ENCODE measurements around the gene AARS1.

DNA sequence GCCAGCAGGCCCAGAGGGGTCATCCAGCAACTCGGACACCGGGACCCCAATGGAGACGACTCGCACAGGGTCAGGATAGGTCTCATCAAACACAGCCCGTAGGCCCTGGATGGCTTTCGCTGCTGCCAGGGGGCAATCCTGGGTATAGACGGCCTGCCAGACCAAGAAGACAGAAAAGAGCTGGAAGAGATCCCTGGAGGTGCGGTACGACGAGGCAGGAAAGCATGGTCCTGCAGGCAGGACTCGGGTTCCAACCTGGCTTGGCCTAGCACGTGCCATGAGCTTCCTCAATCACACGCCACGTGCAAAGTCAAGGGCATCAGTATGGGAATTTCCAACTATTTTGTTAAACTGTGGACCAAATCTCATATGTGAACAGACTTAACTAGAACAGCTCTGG lies 31.2 kb downstream of the AARS1 start:
- TF ChIP-seq, protein P1, sequence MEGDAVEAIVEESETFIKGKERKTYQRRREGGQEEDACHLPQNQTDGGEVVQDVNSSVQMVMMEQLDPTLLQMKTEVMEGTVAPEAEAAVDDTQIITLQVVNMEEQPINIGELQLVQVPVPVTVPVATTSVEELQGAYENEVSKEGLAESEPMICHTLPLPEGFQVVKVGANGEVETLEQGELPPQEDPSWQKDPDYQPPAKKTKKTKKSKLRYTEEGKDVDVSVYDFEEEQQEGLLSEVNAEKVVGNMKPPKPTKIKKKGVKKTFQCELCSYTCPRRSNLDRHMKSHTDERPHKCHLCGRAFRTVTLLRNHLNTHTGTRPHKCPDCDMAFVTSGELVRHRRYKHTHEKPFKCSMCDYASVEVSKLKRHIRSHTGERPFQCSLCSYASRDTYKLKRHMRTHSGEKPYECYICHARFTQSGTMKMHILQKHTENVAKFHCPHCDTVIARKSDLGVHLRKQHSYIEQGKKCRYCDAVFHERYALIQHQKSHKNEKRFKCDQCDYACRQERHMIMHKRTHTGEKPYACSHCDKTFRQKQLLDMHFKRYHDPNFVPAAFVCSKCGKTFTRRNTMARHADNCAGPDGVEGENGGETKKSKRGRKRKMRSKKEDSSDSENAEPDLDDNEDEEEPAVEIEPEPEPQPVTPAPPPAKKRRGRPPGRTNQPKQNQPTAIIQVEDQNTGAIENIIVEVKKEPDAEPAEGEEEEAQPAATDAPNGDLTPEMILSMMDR (IDR thresholded peaks at IDR 0.05) = no peak
- TF ChIP-seq POLR2A (IDR thresholded peaks at IDR 0.05) = no peak
